Measurements from ENCODE around the gene CCDC172. TPM values are rescaled to one million over a fixed set of nuclear protein-coding genes. Genes with fewer than 3 reads are reported as not detected.

CCDC172 gene
- total and polyA plus RNA-seq, 2 experiments from 2014 or later, result 4.6 to 17.6 TPM

GRCh38 chr10:116427671-116428070, 103.4 kb downstream of the CCDC172 start, which contains the start of gene PNLIPRP3:
Gene PNLIPRP3 (plus strand): TSS chr10:116427847. CDS start chr10:116428013, 166 bp downstream.
- no peak for DNase-seq (ENCODE audit: low spot score)
- no peak within 1 kb of the TSS for H3K27ac ChIP-seq (ENCODE audit: low read depth)
- no peak for ATAC-seq
- no peaks in the 10 kb centered on the region for H3K4me1 ChIP-seq (ENCODE audit: insufficient read depth)
- H3K4me3 ChIP-seq, result no peak within 1 kb of the TSS
- H3K4me3 Mint-ChIP-seq, result no peak within 1 kb of the TSS
- H3K27ac Mint-ChIP-seq, result no peak within 1 kb of the TSS
- no peaks in the 10 kb centered on the region for H3F3A ChIP-seq (replicated peaks; ENCODE audit: low read depth)
- H3K27me3 ChIP-seq (ENCODE audit: insufficient read depth), result no peaks in the 10 kb centered on the region
- no peaks in the 10 kb centered on the region for H3K36me3 Mint-ChIP-seq (ENCODE audit: low read depth)
- H3K4me2 ChIP-seq, result no peak within 1 kb of the TSS
- H3K79me2 ChIP-seq (replicated peaks; ENCODE audit: insufficient read depth), result no peaks in the 10 kb centered on the region
- 0 out of 2 replicates have a peak, but pooled peaks cover 5% of the 10 kb centered on the region for H3K9me2 ChIP-seq (ENCODE audit: insufficient read depth)
- no peaks in the 10 kb centered on the region for H3K4me1 Mint-ChIP-seq
- TF ChIP-seq POLR2AphosphoS5 (IDR thresholded peaks at IDR 0.05; ENCODE audit: low read depth) (no peak), CREB1 (CRISPR knock-in tag; IDR thresholded peaks at IDR 0.05; ENCODE audit: low read depth) (no peak), CTCF (conservative IDR thresholded peaks at IDR 0.05; ENCODE audit: low read depth in 2 of 2) (no peak), ZNF114 (CRISPR knock-in tag; IDR thresholded peaks at IDR 0.05) (no peak), EZH2 (IDR thresholded peaks at IDR 0.05; ENCODE audit: low read depth, unreplicated experiment) (no peak), ZNF462 (CRISPR knock-in tag; IDR thresholded peaks at IDR 0.05) (no peak), ZNF331 (CRISPR knock-in tag; IDR thresholded peaks at IDR 0.05; ENCODE audit: low read depth) (no peak), JUNB (IDR thresholded peaks at IDR 0.05; ENCODE audit: unreplicated experiment) (no peak), NANOG (IDR thresholded peaks at IDR 0.05; ENCODE audit: borderline replicate concordance) (no peak), ETS1 (IDR thresholded peaks at IDR 0.05) (no peak), EZH2phosphoT487 (IDR thresholded peaks at IDR 0.05; ENCODE audit: unreplicated experiment) (no peak), STAT1 (IDR thresholded peaks at IDR 0.05; ENCODE audit: unreplicated experiment) (no peak), REST (IDR thresholded peaks at IDR 0.05; ENCODE audit: unreplicated experiment) (no peak)
- no peak within 1 kb of the TSS; the same call in 1 of the 2 replicates for H2AFZ ChIP-seq
- no peaks in the 10 kb centered on the region for H4K20me1 ChIP-seq (replicated peaks; ENCODE audit: insufficient read depth)
- no peaks in the 10 kb centered on the region for H3K27me3 Mint-ChIP-seq (ENCODE audit: insufficient read depth, low read depth, poor library complexity)
- no peaks in the 10 kb centered on the region for H3K9me3 Mint-ChIP-seq
- H3K36me3 ChIP-seq (ENCODE audit: insufficient read depth), result no peaks in the 10 kb centered on the region

Data from GM23338 (cell line).